Large intestine (tissue), 3 donors: ENCODE results near the gene PROSER1. TPM values are rescaled to one million over a fixed set of nuclear protein-coding genes. Genes with fewer than 3 reads are reported as not detected.
A peak's percentile ranks its signal among the peaks of the same experiment; 100 is the strongest.
"Not testable (repeated sequence)": the region's sequence is repeated elsewhere in the genome, so short reads cannot be mapped to it uniquely, and the experiment has no call there.

Experiments
- DNase-seq, 2 donors: peaks; one replicate each; pipeline versions ENCODE4 v3.0.0 to v3.0.0-alpha.2; 2013
- H3K27ac ChIP-seq: one replicate; pipeline ENCODE4 v1.5.1; 2013; ENCODE audit warnings: low read length
- H3K27me3 ChIP-seq: 2 replicates; pipeline ENCODE4 v1.6.1; 2013; ENCODE audit warnings: low read length; ENCODE audit not compliant: control insufficient read depth, insufficient read depth
- H3K36me3 ChIP-seq: 2 replicates; pipeline ENCODE4 v1.6.1; 2013; ENCODE audit warnings: low read length; ENCODE audit not compliant: control insufficient read depth, insufficient read depth
- H3K4me1 ChIP-seq: one replicate; pipeline ENCODE4 v1.6.1; 2013; ENCODE audit warnings: low read length; ENCODE audit not compliant: control insufficient read depth, insufficient read depth
- H3K4me3 ChIP-seq: one replicate; pipeline ENCODE4 v1.5.1; 2013; ENCODE audit warnings: low read length
- H3K9me3 ChIP-seq: one replicate; pipeline ENCODE4 v1.6.1; 2013; ENCODE audit warnings: mild to moderate bottlenecking, low read depth, low read length, moderate library complexity; ENCODE audit not compliant: control insufficient read depth
- WGBS: methylation state at CpG from one replicate; pipeline ENCODE4 v1.1.5; 2013; ENCODE audit warnings: low lambda C conversion rate; ENCODE audit not compliant: insufficient coverage; 5-methylcytosine and 5-hydroxymethylcytosine counted together
- polyA plus RNA-seq: library from polyadenylated mRNA; unstranded; fragments of 120-200 nt; gene quantifications from one replicate; pipeline ENCODE4 v1.2.1, GENCODE V29; 2013

Gene PROSER1
- polyA plus RNA-seq, 1 donor: 43.2 TPM

DNA sequence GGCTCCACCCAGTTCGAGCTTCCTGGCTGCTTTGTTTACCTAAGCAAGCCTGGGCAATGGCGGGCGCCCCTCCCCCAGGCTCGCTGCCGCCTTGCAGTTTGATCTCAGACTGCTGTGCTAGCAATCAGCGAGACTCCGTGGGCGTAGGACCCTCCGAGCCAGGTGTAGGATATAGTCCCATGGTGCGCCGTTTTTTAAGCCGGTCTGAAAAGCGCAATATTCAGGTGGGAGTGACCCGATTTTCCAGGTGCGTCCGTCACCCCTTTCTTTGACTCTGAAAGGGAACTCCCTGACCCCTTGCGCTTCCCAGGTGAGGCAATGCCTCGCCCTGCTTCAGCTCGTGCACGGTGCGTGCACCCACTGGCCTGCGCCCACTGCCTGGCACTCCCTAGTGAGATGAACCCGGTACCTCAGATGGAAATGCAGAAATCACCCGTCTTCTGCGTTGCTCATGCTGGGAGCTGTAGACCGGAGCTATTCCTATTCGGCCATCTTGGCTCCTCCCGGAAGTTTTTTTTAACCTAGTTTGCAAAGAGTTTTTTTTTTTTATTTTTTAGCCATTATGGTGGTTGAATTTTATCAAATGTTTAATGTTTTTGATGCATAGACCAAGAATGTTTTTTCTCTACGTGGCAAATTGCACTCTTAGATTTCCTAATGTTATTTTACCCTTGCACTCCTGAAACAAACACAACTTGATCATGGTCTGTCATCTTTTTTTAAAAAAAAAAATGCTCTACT is 31.3 kb downstream of the PROSER1 start:
- not testable (repeated sequence) for H3K27ac ChIP-seq, H3K4me3 ChIP-seq, H3K27me3 ChIP-seq, H3K36me3 ChIP-seq, DNase-seq, H3K4me1 ChIP-seq, H3K9me3 ChIP-seq
- 89% methylated on average over 3 of the region's 29 CpGs for WGBS

DNA sequence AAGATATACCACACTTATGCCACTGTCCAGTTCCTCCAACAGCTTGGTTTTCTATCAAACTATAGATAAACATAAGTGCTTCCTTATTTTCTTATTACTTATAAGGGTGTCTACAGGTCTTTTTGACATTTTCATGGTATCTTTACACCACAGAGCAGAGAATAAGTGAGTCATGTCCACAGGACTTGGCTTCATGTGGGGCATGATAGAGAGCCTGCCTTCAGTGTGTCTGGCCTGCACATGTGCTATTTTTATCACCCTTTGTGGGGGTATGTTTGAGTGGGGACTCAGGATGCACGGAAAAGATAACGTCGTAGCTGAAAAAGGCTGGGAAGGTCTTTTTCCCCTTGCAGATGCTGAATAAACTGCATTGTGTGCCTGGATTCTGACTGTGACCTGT is 39.1 kb downstream of the PROSER1 start:
- WGBS: no CpG with 5 or more reads among the region's 3 CpGs
- DNase-seq: no peak
- H3K27me3 ChIP-seq: no peaks in the 10 kb centered on the region
- no peaks in the 10 kb centered on the region for H3K36me3 ChIP-seq
- H3K9me3 ChIP-seq: no peaks in the 10 kb centered on the region
- no peak overlapping the region for H3K4me3 ChIP-seq
- H3K27ac ChIP-seq: no peak overlapping the region
- no peaks in the 10 kb centered on the region for H3K4me1 ChIP-seq

- Histone ChIP-seq H3K27ac (no peak overlapping the region), H3K36me3 (no peaks in the 10 kb centered on the region), H3K4me1 (no peaks in the 10 kb centered on the region), H3K9me3 (no peaks in the 10 kb centered on the region), H3K4me3 (no peak overlapping the region), H3K27me3 (no peaks in the 10 kb centered on the region)
- no CpG with 5 or more reads among the region's 4 CpGs for WGBS
- DNase-seq: no peak
These were observed 44.5 kb downstream of the PROSER1 start for GRCh38 chr13:38993381-38993780.

DNA sequence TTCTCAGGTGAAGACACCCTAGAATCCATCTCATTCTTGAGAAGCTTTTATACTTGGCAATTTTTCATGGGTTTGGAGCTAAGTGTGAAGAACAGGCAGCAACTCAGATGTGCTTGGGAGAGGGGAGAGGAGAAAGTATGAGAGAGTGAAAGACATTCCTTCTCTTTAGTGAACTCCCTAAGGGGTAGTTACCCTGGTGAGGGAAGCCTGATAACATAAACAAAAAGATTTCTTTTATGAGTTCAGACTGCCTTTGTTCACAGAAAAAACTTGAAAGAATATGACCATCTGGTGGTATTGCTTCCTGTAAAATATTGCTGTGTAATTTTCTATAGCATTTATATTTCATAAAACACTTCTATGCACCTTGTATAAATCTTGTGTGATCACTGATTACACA is 47.2 kb downstream of the PROSER1 start, which contains the start of gene STOML3:
TSS of gene STOML3 (minus strand) at position 139 of the 400 bp plus-strand sequence. CDS start at position 29, 110 bp downstream.
- Histone ChIP-seq H3K4me1 (no peaks in the 10 kb centered on the region), H3K27me3 (no peaks in the 10 kb centered on the region)
- DNase-seq: no peak

DNA sequence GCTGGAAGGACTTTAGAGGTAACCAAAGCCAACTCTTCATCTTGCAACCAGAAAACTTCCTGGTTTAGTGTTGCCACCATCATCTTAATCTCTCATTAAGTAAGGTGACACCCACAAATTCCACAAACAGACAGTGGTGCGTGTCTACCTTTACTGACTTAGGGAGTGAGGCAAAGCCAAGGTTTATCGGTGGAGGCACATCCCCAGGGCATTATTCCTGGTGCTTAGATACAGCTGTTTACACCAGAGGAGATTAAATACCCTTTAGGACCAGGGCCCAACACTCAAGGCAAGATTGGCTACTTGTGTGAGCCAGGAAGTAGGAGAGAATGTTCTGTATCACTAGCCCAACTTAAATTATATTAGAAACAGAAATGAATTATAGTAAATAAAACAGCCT is 56.8 kb downstream of the PROSER1 start:
- Histone ChIP-seq H3K27ac (no peak overlapping the region), H3K4me1 (no peaks in the 10 kb centered on the region), H3K27me3 (no peaks in the 10 kb centered on the region), H3K9me3 (no peaks in the 10 kb centered on the region), H3K36me3 (no peaks in the 10 kb centered on the region), H3K4me3 (no peak overlapping the region)
- WGBS: no CpG with 5 or more reads among the region's 2 CpGs
- no peak for DNase-seq

More for the DNA sequence above, 47.2 kb downstream of the PROSER1 start, which contains the start of gene STOML3:
- Histone ChIP-seq H3K4me3 (no peak within 1 kb of the TSS), H3K9me3 (no peaks in the 10 kb centered on the region), H3K36me3 (no peaks in the 10 kb centered on the region), H3K27ac (no peak within 1 kb of the TSS)

DNA sequence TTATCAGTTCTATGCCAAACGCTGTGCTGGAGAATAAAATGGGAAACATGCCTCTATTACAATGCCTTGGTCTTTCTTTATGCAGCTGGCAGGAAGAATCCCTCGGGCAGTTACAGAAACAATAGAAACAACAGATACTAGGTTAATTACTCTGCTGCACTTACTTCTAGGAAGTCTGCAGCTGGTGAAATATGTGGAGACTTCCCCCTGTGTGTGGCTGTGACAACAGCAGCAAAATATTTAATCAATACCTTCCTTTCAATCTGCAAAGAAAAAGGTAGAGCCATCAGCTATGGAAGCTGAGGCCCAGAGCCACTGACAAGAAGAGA is 57.2 kb downstream of the PROSER1 start:
- Histone ChIP-seq H3K27me3 (no peaks in the 10 kb centered on the region), H3K27ac (no peak overlapping the region), H3K4me3 (no peak overlapping the region), H3K36me3 (no peaks in the 10 kb centered on the region), H3K4me1 (no peaks in the 10 kb centered on the region), H3K9me3 (no peaks in the 10 kb centered on the region)
- WGBS: no CpG with 5 or more reads among the region's 2 CpGs
- DNase-seq: no peak

DNA sequence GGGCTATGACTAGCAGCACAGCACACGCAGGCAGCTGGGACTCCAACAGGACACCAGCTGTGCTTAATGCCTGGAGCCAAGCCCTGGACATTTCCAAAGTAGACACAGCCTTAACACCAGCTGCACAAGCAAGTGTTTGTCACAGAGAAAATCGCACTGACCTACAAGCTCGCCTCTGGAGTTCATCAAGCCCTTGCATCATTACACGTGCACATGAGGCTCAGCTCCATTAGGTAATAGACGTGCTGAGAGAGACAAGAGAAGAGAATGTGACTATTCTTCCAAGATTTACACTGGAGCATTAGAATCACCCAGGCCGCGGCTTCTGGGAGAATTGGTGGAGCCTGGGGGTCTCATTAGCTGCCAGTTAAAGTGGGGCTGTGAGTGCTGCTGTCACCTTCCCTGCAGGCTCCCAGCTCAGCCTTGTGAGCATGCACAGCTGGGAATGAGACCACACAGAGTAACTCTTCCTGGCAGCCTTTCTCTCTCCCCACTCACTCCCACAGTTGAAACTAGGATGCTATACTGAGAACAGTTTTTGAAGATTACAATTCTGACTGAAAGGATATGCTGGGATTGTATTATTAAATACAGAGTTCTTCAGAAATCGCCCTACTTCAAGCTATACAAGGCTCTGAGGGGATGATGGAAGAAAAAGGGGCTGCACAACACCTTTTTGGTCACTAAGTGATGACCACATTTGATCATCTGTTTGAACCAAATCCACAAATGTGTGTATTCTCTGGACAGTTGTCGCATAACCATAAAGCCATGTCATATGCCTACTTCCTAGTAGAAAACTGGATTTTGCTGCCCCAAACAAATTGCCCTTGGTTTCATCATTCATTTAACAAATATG is 57.8 kb downstream of the PROSER1 start:
- no peak overlapping the region for H3K4me3 ChIP-seq
- no peaks in the 10 kb centered on the region for H3K4me1 ChIP-seq
- 83% methylated on average over 2 of the region's 9 CpGs for WGBS
- H3K36me3 ChIP-seq: no peaks in the 10 kb centered on the region
- no peaks in the 10 kb centered on the region for H3K9me3 ChIP-seq
- no peaks in the 10 kb centered on the region for H3K27me3 ChIP-seq
- DNase-seq: peak; percentile 29 to 36
- H3K27ac ChIP-seq: no peak overlapping the region

DNA sequence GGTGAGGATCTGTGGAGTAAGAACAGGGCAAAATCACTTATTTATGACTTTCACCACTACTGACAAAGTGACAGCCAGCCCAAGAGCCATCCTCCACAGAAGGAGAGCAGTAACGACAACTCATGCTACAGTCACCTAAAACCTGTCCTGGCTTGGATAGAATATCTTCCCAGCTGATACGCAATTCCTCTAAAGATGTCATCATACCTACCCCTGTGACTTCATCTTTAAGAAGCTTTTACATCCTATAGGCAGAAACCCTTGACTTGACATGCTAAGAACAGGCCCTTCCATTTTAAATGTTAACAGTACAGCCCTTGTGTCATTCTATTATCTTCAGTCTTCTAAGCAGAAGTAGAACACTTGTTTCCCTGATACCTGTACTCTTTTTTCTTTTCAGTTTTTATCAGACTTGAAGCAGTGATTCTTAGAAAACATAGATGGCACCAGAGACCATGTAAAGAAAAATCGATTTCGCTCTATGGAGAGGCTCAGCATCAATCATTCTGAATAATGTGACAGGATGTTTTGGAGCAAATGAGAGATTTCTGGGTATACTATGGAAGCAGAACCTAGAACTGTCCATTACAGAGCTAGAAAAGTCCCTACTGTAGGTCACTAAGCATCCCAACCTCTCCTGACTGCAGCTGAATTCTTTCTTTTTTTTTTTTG is 67.4 kb downstream of the PROSER1 start:
- no peaks in the 10 kb centered on the region for H3K4me1 ChIP-seq
- no peak overlapping the region for H3K27ac ChIP-seq
- H3K36me3 ChIP-seq: no peaks in the 10 kb centered on the region
- H3K4me3 ChIP-seq: no peak overlapping the region
- WGBS: no CpG with 5 or more reads among the region's 4 CpGs
- H3K9me3 ChIP-seq: no peaks in the 10 kb centered on the region
- H3K27me3 ChIP-seq: no peaks in the 10 kb centered on the region
- no peak for DNase-seq

DNA sequence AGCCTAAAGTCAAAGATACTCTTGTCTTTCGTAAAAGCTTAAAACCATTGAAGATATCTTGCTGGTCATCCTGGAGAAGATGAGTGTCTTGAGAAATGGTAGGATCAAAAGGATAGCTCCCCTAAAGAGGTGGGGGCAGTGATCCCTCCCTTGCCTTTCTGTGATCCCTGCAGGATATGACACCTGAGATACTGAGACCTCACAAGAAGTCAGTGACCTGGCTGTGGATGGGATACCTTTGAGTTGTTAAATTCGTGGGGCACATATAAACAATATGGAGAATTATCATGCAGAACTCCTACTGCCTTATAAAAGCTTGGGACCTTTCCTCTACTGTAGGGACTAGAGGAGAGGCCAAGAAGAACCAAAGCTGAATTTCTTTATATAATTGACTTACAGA is 68.7 kb downstream of the PROSER1 start:
- Histone ChIP-seq H3K27ac (no peak overlapping the region), H3K4me3 (no peak overlapping the region), H3K27me3 (no peaks in the 10 kb centered on the region), H3K36me3 (no peaks in the 10 kb centered on the region), H3K9me3 (no peaks in the 10 kb centered on the region), H3K4me1 (no peaks in the 10 kb centered on the region)
- no peak for DNase-seq
- no CpG with 5 or more reads among the region's 2 CpGs for WGBS

DNA sequence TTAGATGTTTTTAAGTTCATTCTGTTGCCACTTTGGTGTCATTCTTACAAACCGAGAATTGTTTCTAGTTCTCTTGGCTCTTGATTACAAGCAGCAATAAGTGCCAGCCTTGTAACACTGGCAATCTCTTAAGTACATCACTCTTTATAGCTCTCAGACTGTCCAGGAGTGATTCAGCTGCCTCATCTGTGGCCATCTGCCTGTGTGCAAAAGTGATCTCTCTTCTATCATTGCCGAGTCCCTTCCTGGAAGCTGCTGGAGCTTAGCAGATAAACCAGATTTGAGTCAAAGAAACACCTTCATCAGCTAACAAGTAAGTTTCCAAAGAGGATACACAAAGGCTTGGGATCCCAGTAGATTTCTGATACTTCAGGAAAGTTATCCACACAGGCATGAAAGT is 70.4 kb downstream of the PROSER1 start:
- no peak for DNase-seq
- Histone ChIP-seq H3K4me1 (no peaks in the 10 kb centered on the region), H3K27me3 (no peaks in the 10 kb centered on the region), H3K9me3 (no peaks in the 10 kb centered on the region), H3K36me3 (no peaks in the 10 kb centered on the region), H3K4me3 (no peak overlapping the region), H3K27ac (no peak overlapping the region)
- 50% methylated on average over 1 of the region's 2 CpGs for WGBS
